Activated effector memory CD4-positive, alpha-beta T cell treated with anti-CD3 and anti-CD28 coated beads, Interleukin-2, amount 50 U/mL, for 16 hours (primary cell): ENCODE measurements around the gene ARF1.
A peak's percentile ranks its signal among the peaks of the same experiment; 100 is the strongest.

Source experiments
- DNase-seq: peaks from one replicate; pipeline ENCODE4 v3.0.0-alpha.2; 2020

Gene ARF1

GRCh38 chr1:228050571-228051231 lies 31.8 kb upstream of the ARF1 start:
- peak; percentile 48 for DNase-seq

GRCh38 chr1:228058172-228058948 lies 24.1 kb upstream of the ARF1 start:
- peak; percentile 57 for DNase-seq

- peak; percentile 82 for DNase-seq
Observed at GRCh38 chr1:228058949-228059633, 23.4 kb upstream of the ARF1 start.

DNA sequence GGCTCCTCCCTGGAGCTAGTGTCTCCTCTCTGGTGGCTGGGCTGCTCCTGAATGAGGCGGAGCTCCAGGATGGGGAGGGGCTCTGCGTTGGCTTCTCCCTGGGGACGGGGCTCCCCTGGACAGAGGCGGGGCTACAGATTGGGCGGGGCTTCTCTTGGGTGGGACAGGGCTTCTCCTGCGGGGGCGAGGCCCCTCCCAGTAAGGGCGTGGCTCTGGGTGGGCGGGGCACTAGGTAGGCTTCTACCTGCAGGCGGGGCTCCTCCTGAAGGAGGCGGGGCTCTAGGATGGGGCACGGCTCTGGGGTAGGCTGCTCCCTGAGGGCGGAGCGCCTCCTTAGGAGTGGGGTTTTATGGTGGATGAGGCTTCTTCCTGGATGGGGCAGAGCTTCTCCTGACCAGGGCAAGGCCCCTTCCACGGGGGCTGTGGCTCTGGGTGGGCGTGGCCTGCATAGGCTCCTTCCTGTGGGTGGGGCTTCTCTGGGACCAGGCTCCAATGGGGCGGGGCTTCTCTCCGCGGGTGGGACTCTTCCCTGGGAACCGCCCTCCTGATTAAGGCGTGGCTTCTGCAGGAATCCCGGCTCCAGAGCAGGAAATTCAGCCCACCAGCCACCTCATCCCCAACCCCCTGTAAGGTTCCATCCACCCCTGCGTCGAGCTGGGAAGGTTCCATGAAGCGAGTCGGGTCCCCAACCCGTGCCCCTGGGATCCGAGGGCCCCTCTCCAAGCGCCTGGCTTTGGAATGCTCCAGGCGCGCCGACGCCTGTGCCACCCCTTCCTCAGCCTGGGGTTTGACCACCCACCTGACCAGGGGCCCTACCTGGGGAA lies 22.7 kb upstream of the ARF1 start:
- peak; percentile 89 for DNase-seq

DNA sequence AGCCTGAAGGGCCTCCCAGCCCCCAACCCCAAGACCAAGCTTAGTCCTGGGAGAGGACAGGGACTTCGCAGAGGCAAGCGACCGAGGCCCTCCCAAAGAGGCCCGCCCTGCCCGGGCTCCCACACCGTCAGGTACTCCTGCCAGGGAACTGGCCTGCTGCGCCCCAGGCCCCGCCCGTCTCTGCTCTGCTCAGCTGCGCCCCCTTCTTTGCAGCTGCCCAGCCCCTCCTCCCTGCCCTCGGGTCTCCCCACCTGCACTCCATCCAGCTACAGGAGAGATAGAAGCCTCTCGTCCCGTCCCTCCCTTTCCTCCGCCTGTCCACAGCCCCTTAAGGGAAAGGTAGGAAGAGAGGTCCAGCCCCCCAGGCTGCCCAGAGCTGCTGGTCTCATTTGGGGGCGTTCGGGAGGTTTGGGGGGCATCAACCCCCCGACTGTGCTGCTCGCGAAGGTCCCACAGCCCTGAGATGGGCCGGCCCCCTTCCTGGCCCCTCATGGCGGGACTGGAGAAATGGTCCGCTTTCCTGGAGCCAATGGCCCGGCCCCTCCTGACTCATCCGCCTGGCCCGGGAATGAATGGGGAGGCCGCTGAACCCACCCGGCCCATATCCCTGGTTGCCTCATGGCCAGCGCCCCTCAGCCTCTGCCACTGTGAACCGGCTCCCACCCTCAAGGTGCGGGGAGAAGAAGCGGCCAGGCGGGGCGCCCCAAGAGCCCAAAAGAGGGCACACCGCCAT lies 21.9 kb upstream of the ARF1 start:
- DNase-seq = peak; percentile 60

- DNase-seq = peak; percentile 57
Observed at GRCh38 chr1:228061411-228062084, 21.0 kb upstream of the ARF1 start.

GRCh38 chr1:228062085-228062791 lies 20.3 kb upstream of the ARF1 start:
- peak; percentile 59 for DNase-seq

- DNase-seq = peak; percentile 59
Observed at GRCh38 chr1:228062812-228063211, 19.7 kb upstream of the ARF1 start.

DNA sequence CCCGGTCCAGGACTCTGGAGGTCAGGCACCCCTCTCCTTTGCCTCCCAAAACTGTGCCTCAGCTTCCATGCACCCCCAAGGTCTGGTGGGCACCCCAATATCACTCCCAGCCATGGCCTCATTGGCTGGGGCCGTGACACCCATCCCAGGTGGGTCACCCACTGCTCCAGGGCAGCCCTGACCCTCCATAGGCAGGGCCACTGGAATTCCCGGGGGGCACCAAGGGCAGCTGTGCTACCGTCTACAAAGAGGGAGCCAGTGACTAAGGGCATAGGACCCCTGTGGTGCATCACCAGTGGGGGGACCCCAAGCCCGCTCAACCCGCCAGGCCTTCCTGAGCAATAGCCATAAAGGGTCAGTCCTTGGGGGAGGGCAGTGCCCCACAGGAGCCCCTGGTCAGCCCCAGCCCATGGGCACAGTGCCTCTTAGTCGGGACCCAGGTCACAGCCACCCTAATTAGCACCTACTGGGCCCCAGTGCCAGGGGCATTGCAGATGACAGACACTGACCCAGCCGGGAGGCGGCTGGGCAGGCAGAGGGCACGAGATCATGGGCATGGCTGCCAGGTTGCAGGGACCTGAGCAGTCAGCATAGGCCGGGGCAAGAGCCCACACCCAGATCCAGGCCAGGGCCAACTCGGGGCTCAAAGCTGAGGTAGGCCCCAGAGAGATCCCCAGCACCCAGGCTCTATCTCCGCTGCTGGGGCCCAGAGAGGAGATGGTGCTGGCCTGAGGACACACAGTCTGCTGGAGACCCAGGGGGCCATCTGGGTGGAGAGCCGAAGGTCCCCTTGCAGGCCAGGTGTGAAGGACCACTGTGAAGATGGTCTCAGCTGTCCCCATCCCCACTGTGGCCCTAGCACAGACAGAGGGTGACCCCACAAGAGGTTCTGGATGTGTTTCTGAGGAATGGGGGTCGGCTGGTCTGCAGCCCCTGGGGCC lies 19.0 kb upstream of the ARF1 start:
- DNase-seq = peak; percentile 60

- DNase-seq = no peak
Observed at GRCh38 chr1:228064296-228064695, 18.2 kb upstream of the ARF1 start.

- peak; percentile 59 for DNase-seq
Observed at GRCh38 chr1:228064741-228065542, 17.6 kb upstream of the ARF1 start.

DNA sequence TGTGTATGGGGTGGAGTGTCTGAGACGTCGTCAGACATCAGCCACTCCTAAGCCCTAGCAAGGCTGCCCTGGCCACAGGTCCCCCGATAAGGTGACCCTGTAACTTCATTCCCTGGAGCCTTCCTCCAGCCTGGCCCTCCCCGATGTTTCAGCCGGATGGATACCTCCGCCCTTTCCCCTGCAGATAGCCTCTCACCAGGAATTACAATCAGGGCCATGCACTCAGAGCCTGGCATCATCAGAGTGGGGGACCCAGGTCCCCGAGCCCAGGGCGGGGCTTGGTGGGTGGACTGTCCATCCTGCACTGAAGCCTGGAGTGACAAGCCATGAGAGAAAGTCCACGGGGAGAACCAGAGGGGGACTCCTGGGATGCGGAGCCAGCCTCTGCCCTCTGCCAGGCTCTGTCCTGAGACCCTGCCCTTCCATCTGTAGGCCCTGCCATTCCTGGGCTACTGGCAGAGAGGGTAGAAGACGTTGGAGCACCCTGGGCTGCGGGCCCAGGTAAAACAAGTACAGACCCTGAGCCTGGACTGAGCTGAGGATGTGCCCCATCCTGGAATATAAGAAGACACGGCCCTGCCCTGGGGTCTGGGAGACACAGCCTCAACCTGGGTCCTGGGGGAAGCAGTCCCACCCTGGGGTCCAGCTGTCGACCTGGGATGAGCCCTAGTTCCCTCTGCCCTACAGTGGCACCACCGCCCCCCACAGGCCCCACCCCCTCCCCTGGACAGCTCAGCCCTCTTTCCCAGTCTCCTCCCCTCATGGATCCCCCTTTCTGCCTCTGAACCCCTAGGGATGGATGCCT lies 16.8 kb upstream of the ARF1 start:
- DNase-seq = peak; percentile 47

- peak; percentile 24 for DNase-seq
Observed at GRCh38 chr1:228066416-228066815, 16.1 kb upstream of the ARF1 start.

GRCh38 chr1:228066891-228067654 lies 15.4 kb upstream of the ARF1 start:
- peak; percentile 52 for DNase-seq

DNA sequence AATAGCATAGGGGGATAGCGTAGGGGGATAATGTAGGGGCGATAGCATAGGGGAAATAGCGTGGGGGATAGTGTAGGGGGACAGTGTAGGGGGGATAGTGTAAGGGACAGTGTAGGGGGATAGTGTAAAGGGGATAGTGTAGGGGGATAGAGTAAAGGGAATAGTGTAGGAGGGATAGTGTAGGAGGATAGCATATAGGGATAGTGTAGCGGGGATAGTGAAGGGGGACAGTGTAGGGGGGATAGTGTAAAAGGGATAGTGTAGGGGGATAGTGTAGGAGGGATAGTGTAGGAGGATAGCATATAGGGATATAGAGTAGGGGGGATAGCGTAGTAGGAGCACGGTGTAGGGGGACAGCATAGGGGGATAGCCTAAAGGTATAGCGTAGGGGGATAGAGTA lies 14.1 kb upstream of the ARF1 start:
- no peak for DNase-seq

GRCh38 chr1:228070173-228070572 lies 12.3 kb upstream of the ARF1 start:
- DNase-seq = no peak

GRCh38 chr1:228070851-228071250 lies 11.7 kb upstream of the ARF1 start:
- DNase-seq = no peak
